BLaER1 (cell line): Measurements from ENCODE around the gene DIP2C.
"Not testable (repeated sequence)": the region's sequence is repeated elsewhere in the genome, so short reads cannot be mapped to it uniquely, and the experiment has no call there.

ENCODE experiments used
- H3K27ac ChIP-seq: shearing (Covaris generic); formaldehyde crosslinking; 2 replicates; pipeline ENCODE4 v1.8.1; 2022
- H3K27me3 ChIP-seq: shearing (Covaris generic); formaldehyde crosslinking; 2 replicates; pipeline ENCODE4 v1.8.1; 2022
- H3K36me3 ChIP-seq: shearing (Covaris generic); formaldehyde crosslinking; 2 replicates; pipeline ENCODE4 v1.8.1; 2022
- H3K4me1 ChIP-seq: shearing (Covaris generic); formaldehyde crosslinking; 2 replicates; pipeline ENCODE4 v1.8.1; 2022
- H3K4me2 ChIP-seq: shearing (Covaris generic); formaldehyde crosslinking; 2 replicates; pipeline ENCODE4 v1.8.1; 2022
- H3K4me3 ChIP-seq: shearing (Covaris generic); formaldehyde crosslinking; 2 replicates; pipeline ENCODE4 v1.8.1; 2022
- H3K9ac ChIP-seq: shearing (Covaris generic); formaldehyde crosslinking; 2 replicates; pipeline ENCODE4 v1.8.1; 2022
- H3K9me3 ChIP-seq: shearing (Covaris generic); formaldehyde crosslinking; 2 replicates; pipeline ENCODE4 v1.8.1; 2022
- H4K20me1 ChIP-seq: shearing (Covaris generic); formaldehyde crosslinking; 2 replicates; pipeline ENCODE4 v1.8.1; 2022
- Cebpa-rat ChIP-seq: shearing (Covaris generic); IDR thresholded peaks from 2 replicates; pipeline ENCODE4 v1.8.1; 2022

Gene DIP2C

GRCh38 chr10:397321-398068, 292.0 kb downstream of the DIP2C start:
- Histone ChIP-seq H4K20me1 (0 out of 2 replicates have a peak, but pooled peaks cover 7% of the 10 kb centered on the region), H3K36me3 (peaks cover 11% of the 10 kb centered on the region; the same call in 1 of the 2 replicates), H3K4me2 (peak overlapping the region; percentile 66), H3K4me3 (no peak overlapping the region), H3K4me1 (peaks cover 37% of the 10 kb centered on the region), H3K27me3 (no peaks in the 10 kb centered on the region), H3K27ac (no peak overlapping the region), H3K9me3 (no peaks in the 10 kb centered on the region), H3K9ac (no peak overlapping the region)
- no peak for TF ChIP-seq Cebpa-rat

DNA sequence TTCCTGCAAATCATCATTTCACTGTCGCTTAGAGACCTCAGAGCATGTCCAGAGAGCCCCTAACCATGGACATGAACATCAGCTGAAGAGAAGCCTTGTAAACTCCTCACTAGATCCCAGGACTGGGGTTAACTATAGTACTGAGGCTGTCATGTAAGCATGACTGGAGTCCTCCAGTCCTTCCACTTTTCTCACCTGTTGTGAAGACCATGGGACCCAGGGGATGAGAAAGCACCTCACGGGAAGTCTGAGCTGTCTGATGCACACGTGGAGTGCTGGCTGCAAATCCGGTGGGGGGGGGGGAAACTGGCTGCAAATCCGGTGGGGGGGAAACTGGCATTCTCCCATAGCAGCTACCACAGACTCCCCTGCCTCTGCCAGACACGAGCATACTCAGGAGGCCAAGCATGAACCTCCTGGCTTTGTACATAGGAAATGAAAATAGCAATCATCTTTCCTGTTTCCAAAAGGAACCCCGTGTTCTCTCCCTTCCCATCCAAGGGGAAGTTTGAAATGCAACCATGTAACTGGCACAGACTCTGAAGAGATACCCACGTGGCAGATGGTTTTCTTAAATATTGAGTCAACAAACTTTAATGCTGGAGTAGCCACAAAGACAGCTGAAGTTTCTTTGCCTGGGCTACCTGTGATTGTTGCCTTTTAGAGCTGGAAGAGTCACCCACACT, 292.8 kb downstream of the DIP2C start:
- H4K20me1 ChIP-seq = 0 out of 2 replicates have a peak, but pooled peaks cover 7% of the 10 kb centered on the region
- no peak overlapping the region for H3K9ac ChIP-seq
- no peak for TF ChIP-seq Cebpa-rat
- peak overlapping the region; percentile 66 for H3K4me2 ChIP-seq
- H3K9me3 ChIP-seq = no peaks in the 10 kb centered on the region
- no peaks in the 10 kb centered on the region for H3K27me3 ChIP-seq
- H3K4me1 ChIP-seq = peaks cover 37% of the 10 kb centered on the region
- H3K27ac ChIP-seq = no peak overlapping the region
- peaks cover 17% of the 10 kb centered on the region; the same call in 1 of the 2 replicates for H3K36me3 ChIP-seq
- no peak overlapping the region for H3K4me3 ChIP-seq

- Histone ChIP-seq H3K4me3 (no peak overlapping the region), H3K9me3 (no peaks in the 10 kb centered on the region), H3K36me3 (peaks cover 23% of the 10 kb centered on the region; the same call in 1 of the 2 replicates), H3K4me1 (peaks cover 37% of the 10 kb centered on the region), H3K9ac (no peak overlapping the region), H3K27me3 (no peaks in the 10 kb centered on the region), H3K27ac (no peak overlapping the region), H3K4me2 (no peak overlapping the region), H4K20me1 (0 out of 2 replicates have a peak, but pooled peaks cover 7% of the 10 kb centered on the region)
- TF ChIP-seq Cebpa-rat = no peak
These were observed 293.4 kb downstream of the DIP2C start for GRCh38 chr10:396107-396506.

DNA sequence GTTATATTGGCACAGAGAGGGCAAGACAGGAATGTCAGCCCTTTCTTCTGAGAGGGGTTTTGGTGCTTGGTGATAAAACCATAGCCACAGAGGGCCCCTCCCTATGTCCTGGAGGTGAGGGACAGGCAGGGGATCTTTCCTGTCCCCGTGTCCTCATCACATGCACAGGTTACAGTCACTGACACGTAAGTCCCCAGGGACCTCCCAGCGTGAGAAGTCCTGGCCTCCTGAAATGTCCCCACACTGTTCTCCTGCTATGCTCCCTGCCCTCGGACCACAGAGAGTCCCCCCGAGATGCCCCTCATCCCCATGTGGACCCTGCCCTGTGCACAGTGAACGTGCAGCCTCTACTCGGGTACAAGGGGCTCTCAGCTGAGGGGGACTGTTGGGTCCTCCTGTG, 293.8 kb downstream of the DIP2C start:
- H3K9me3 ChIP-seq = no peaks in the 10 kb centered on the region
- no peak overlapping the region for H3K4me3 ChIP-seq
- no peaks in the 10 kb centered on the region for H3K27me3 ChIP-seq
- no peak for TF ChIP-seq Cebpa-rat
- H3K27ac ChIP-seq = no peak overlapping the region
- peaks cover 27% of the 10 kb centered on the region for H3K36me3 ChIP-seq
- H3K4me2 ChIP-seq = no peak overlapping the region
- peaks cover 37% of the 10 kb centered on the region for H3K4me1 ChIP-seq
- H4K20me1 ChIP-seq = 0 out of 2 replicates have a peak, but pooled peaks cover 7% of the 10 kb centered on the region
- H3K9ac ChIP-seq = no peak overlapping the region

DNA sequence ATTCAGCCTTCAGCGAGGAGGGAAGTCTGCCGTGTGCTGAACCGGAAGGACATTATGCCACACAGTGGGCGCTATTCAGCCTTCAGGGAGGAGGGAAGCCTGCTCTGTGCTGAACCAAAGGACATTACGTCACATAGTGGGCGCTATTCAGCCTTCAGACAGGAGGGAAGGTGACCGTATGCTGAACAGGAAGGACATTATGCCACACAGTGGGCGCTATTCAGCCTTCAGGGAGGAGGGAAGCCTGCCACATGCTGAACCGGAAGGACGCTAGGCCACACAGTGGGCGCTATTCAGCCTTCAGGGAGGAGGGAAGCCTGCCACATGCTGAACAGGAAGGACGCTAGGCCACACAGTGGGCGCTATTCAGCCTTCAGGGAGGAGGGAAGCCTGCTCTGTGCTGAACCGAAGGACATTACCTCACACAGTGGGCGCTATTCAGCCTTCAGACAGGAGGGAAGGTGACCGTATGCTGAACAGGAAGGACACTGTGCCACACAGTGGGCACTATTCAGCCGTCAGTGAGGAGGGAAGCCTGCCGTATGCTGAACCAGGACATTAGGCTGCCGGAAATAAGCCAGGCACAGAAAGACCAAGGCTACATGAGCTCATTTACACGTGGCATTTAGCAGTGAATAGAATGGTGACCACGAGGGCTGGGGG, 294.9 kb downstream of the DIP2C start:
- not testable (repeated sequence) for H3K27ac ChIP-seq, H3K4me3 ChIP-seq, H3K9me3 ChIP-seq, H4K20me1 ChIP-seq, H3K27me3 ChIP-seq, H3K4me2 ChIP-seq, H3K9ac ChIP-seq
- peaks cover 38% of the 10 kb centered on the region for H3K36me3 ChIP-seq
- peaks cover 38% of the 10 kb centered on the region for H3K4me1 ChIP-seq

- Histone ChIP-seq H3K4me1 (peaks cover 44% of the 10 kb centered on the region), H4K20me1 (0 out of 2 replicates have a peak, but pooled peaks cover 7% of the 10 kb centered on the region), H3K4me3 (no peak overlapping the region), H3K27ac (no peak overlapping the region), H3K36me3 (peaks cover 42% of the 10 kb centered on the region), H3K4me2 (no peak overlapping the region), H3K27me3 (no peaks in the 10 kb centered on the region), H3K9ac (no peak overlapping the region), H3K9me3 (no peaks in the 10 kb centered on the region)
- TF ChIP-seq Cebpa-rat = no peak
These were observed 295.6 kb downstream of the DIP2C start for GRCh38 chr10:393787-394438.

GRCh38 chr10:393106-393745, 296.2 kb downstream of the DIP2C start:
- TF ChIP-seq Cebpa-rat = no peak
- Histone ChIP-seq H3K4me3 (no peak overlapping the region), H3K27me3 (no peaks in the 10 kb centered on the region), H3K9me3 (no peaks in the 10 kb centered on the region), H3K36me3 (peaks cover 44% of the 10 kb centered on the region), H3K4me1 (peaks cover 50% of the 10 kb centered on the region), H4K20me1 (0 out of 2 replicates have a peak, but pooled peaks cover 7% of the 10 kb centered on the region), H3K27ac (no peak overlapping the region), H3K9ac (no peak overlapping the region), H3K4me2 (no peak overlapping the region)

- Histone ChIP-seq H3K27me3 (no peaks in the 10 kb centered on the region), H3K4me1 (peaks cover 50% of the 10 kb centered on the region), H3K9me3 (no peaks in the 10 kb centered on the region), H4K20me1 (0 out of 2 replicates have a peak, but pooled peaks cover 7% of the 10 kb centered on the region), H3K36me3 (peaks cover 44% of the 10 kb centered on the region), H3K4me3 (no peak overlapping the region), H3K27ac (no peak overlapping the region), H3K4me2 (no peak overlapping the region), H3K9ac (no peak overlapping the region)
- TF ChIP-seq Cebpa-rat = no peak
These were observed 296.8 kb downstream of the DIP2C start for GRCh38 chr10:392705-393037.
